Endothelial cell of umbilical vein (primary cell): ENCODE data around the gene SGSM1. TPM values are rescaled to one million over a fixed set of nuclear protein-coding genes. Genes with fewer than 3 reads are reported as not detected.

Source experiments
- BruUV-seq: library from RNA; stranded (reverse); fragments of 400-500 nt; replicated peaks from 2 replicates; lab custom pipeline; 2021; lab: Mats Ljungman, UMichigan
- CTCF ChIA-PET: fragments of 300-600, 350-600 bp; sonication (Branson Sonifier 250); formaldehyde crosslinking; loops from one replicate; lab custom pipeline; 2021; ENCODE audit warnings: antibody characterized with exemption, inconsistent platforms; lab: Charles Lee
- POLR2A ChIA-PET: fragments of 300-600, 350-600 bp; sonication (Branson Sonifier 250); formaldehyde crosslinking; loops from one replicate; lab custom pipeline; 2021; ENCODE audit warnings: antibody characterized with exemption, inconsistent platforms; lab: Charles Lee
- DNase-seq: peaks from one replicate; pipeline ENCODE4 v3.0.0-alpha.2; 2011; ENCODE audit warnings: low read depth, low spot score
- FAIRE-seq: peaks from 2 replicates; lab custom pipeline; 2011; peaks lifted over from hg19 to GRCh38; lab: Jason Lieb, UNC
- H2AFZ ChIP-seq: 2 replicates; pipeline ENCODE4 v1.6.0; 2012; ENCODE audit warnings: low read depth, low read length, control low read depth, inconsistent platforms
- H3K27ac ChIP-seq: 2 replicates; pipeline ENCODE4 v1.5.1; 2011; ENCODE audit warnings: low read depth, mild to moderate bottlenecking, control low read depth, low read length, moderate library complexity; ENCODE audit not compliant: insufficient read depth
- H3K27me3 ChIP-seq, 2 experiments: 2 replicates each; pipeline versions ENCODE4 v1.6.0 to v1.6.1; 2011; ENCODE audit warnings: low read length in 2 of 2, mixed read lengths in 1 of 2; ENCODE audit not compliant: control insufficient read depth in 2 of 2, insufficient read depth in 2 of 2
- H3K36me3 ChIP-seq, 2 experiments: 2 replicates in 1 of 2; 3 replicates in 1 of 2; pipeline ENCODE4 v1.5.1; 2011; ENCODE audit warnings: low read length in 2 of 2, mild to moderate bottlenecking in 1 of 2, moderate library complexity in 1 of 2; ENCODE audit not compliant: control insufficient read depth in 2 of 2, insufficient read depth in 2 of 2; ENCODE audit errors: extremely low read depth in 1 of 2
- H3K4me1 ChIP-seq: 3 replicates; pipeline ENCODE4 v1.5.1; 2011; ENCODE audit warnings: mild to moderate bottlenecking, low read length; ENCODE audit not compliant: control insufficient read depth, insufficient read depth; ENCODE audit errors: extremely low read depth
- H3K4me2 ChIP-seq: 2 replicates; pipeline ENCODE4 v1.6.1; 2011; ENCODE audit warnings: low read length, control low read depth, mixed read lengths; ENCODE audit not compliant: insufficient read depth
- H3K4me3 ChIP-seq, 3 experiments: fragments of 200-600 bp in 1 of 3; sonication (generic), shearing (Covaris generic) in 1 of 3; replicated peaks in 1 of 3; 2 replicates each; pipeline ENCODE4 v1.5.1; 2011 to 2016; ENCODE audit warnings: control low read depth in 3 of 3, low read length in 3 of 3, mild to moderate bottlenecking in 2 of 3, inconsistent platforms in 1 of 3, low read depth in 1 of 3, moderate library complexity in 1 of 3; ENCODE audit not compliant: insufficient read depth in 1 of 3
- H3K79me2 ChIP-seq: 2 replicates; pipeline ENCODE4 v1.6.0; 2012; ENCODE audit warnings: low read length, inconsistent platforms; ENCODE audit not compliant: control insufficient read depth, insufficient read depth
- H3K9ac ChIP-seq: replicated peaks from 2 replicates; pipeline ENCODE3; 2011; ENCODE audit warnings: low read length, control low read depth; ENCODE audit not compliant: insufficient read depth; ENCODE audit errors: extremely low read depth
- H3K9me1 ChIP-seq: replicated peaks from 3 replicates; pipeline ENCODE4 v1.6.0; 2011; ENCODE audit warnings: mild to moderate bottlenecking, low read length; ENCODE audit not compliant: control insufficient read depth, insufficient read depth; ENCODE audit errors: extremely low read depth
- H3K9me3 ChIP-seq: replicated peaks from 2 replicates; pipeline ENCODE4 v1.5.1; 2012; ENCODE audit warnings: low read length, inconsistent platforms; ENCODE audit not compliant: control insufficient read depth, insufficient read depth
- H4K20me1 ChIP-seq: replicated peaks from 2 replicates; pipeline ENCODE3; 2011; ENCODE audit warnings: mild to moderate bottlenecking, low read length; ENCODE audit not compliant: control insufficient read depth, insufficient read depth; ENCODE audit errors: extremely low read depth
- CTCF ChIP-seq, 2 donors: IDR thresholded peaks; 1 replicate in 1 of 2; 2 replicates in 1 of 2; pipeline ENCODE4 v1.5.1; 2011; ENCODE audit warnings: low read length in 2 of 2, mild to moderate bottlenecking in 2 of 2, moderate library complexity in 2 of 2, control low read depth in 1 of 2, inconsistent platforms in 1 of 2, low read depth in 1 of 2; ENCODE audit not compliant: insufficient read depth in 1 of 2; ENCODE audit errors: extremely low read depth in 1 of 2
- EZH2 ChIP-seq: IDR thresholded peaks from 2 replicates; pipeline ENCODE4 v1.6.1; 2012; ENCODE audit warnings: borderline replicate concordance, low read depth, mild to moderate bottlenecking, moderate library complexity, low read length, inconsistent platforms; ENCODE audit not compliant: severe bottlenecking
- FOS ChIP-seq: IDR thresholded peaks from 2 replicates; pipeline ENCODE4 v1.6.1; 2011; ENCODE audit warnings: mild to moderate bottlenecking, low read length, moderate library complexity, borderline replicate concordance; ENCODE audit not compliant: insufficient read depth
- GATA2 ChIP-seq: IDR thresholded peaks from 2 replicates; pipeline ENCODE4 v1.7.0; 2011; ENCODE audit warnings: low read depth, mild to moderate bottlenecking, moderate library complexity, mixed read lengths, low read length; ENCODE audit not compliant: insufficient read length, insufficient read depth
- JUN ChIP-seq: IDR thresholded peaks from 2 replicates; pipeline ENCODE4 v1.6.1; 2011; ENCODE audit warnings: borderline replicate concordance, low read depth; ENCODE audit not compliant: insufficient read length, insufficient read depth
- MAX ChIP-seq: IDR thresholded peaks from 2 replicates; pipeline ENCODE4 v1.6.1; 2011; ENCODE audit not compliant: insufficient read depth, insufficient read length
- MYC ChIP-seq: IDR thresholded peaks from one replicate; pipeline ENCODE4 v1.6.1; 2011; ENCODE audit warnings: mild to moderate bottlenecking, low read depth, low read length
- POLR2A ChIP-seq: IDR thresholded peaks from 2 replicates; pipeline ENCODE4 v1.6.1; 2012; ENCODE audit warnings: low read depth, mild to moderate bottlenecking, control low read depth, low read length
- POLR2AphosphoS5 ChIP-seq: IDR thresholded peaks from 2 replicates; pipeline ENCODE4 v1.6.1; 2012; ENCODE audit warnings: low read depth, mild to moderate bottlenecking, control low read depth, low read length, moderate library complexity; ENCODE audit not compliant: insufficient read depth
- dilution Hi-C: fragments of 300-500 bp; cut with MboI; formaldehyde crosslinking; loops from one replicate; pipeline ENCODE4 v1.15.0; 2019; ENCODE audit warnings: low sequenced_read_pairs; ENCODE audit not compliant: extremely low pct_ligation_motif_present
- intact Hi-C: fragments of 100-400 bp; cut with micrococcal nuclease; formaldehyde crosslinking; loops from one replicate; pipeline ENCODE4 v1.10.0; 2022
- polyA plus RNA-seq, 4 experiments: library from polyadenylated mRNA; depleted of rRNA in 3 of 4; stranded (reverse) in 3 of 4; unstranded in 1 of 4; fragments of >200 nt; gene quantifications; 2 replicates each; pipeline versions ENCODE4 v1.2.1 to v1.2.3, GENCODE V29; 2011 to 2012; ENCODE audit warnings: missing spikeins in 1 of 4
- total RNA-seq: library from RNA; stranded (reverse); gene quantifications from 2 replicates; pipeline ENCODE4 v1.2.3, GENCODE V29; 2021

Gene SGSM1
- total and polyA plus RNA-seq, 2 donors (not counting 3 experiments of a cell fraction or from before 2014, with no cell fraction given), result 0.10 to 1.1 TPM

- CTCF ChIA-PET, result interaction anchor here (0.5 kb wide), 1 partner anchor 43 kb away, joined by 3 read pairs; no protein-coding TSS in a partner anchor
- Histone ChIP-seq H3K9ac (no peak overlapping the region), H2AFZ (no peak overlapping the region), H3K27me3 (peaks cover 0 to 4% of the 10 kb centered on the region in 2 experiments), H3K4me2 (no peak overlapping the region), H3K4me3 (no peak overlapping the region), H3K36me3 (no peaks in the 10 kb centered on the region), H3K79me2 (no peaks in the 10 kb centered on the region), H3K27ac (no peak overlapping the region), H3K9me3 (no peaks in the 10 kb centered on the region), H3K4me1 (peaks cover 7% of the 10 kb centered on the region), H4K20me1 (no peaks in the 10 kb centered on the region), H3K9me1 (no peaks in the 10 kb centered on the region)
- dilution Hi-C loops (no loop called here), intact Hi-C loops (no loop called here)
- TF ChIP-seq EZH2 (no peak), FOS (no peak), MYC (no peak), JUN (no peak), MAX (no peak), POLR2A (no peak), CTCF (IDR thresholded peaks at IDR 0.05; ENCODE audit: extremely low read depth in 1 of 2, insufficient read depth in 1 of 2, low read depth in 1 of 2, low read length in 2 of 2) (no peak), GATA2 (no peak), POLR2AphosphoS5 (no peak)
- POLR2A ChIA-PET, result no interaction called here
- no TSS peak for BruUV-seq
- FAIRE-seq (no peak), DNase-seq (no peak)
Measured at GRCh38 chr22:24807284-24807950, 1.4 kb downstream of the SGSM1 start.
